Eye (tissue), 1 donor: Measurements from ENCODE around the gene PAPPA2.
A peak's percentile ranks its signal among the peaks of the same experiment; 100 is the strongest.
"Not testable (repeated sequence)": the region's sequence is repeated elsewhere in the genome, so short reads cannot be mapped to it uniquely, and the experiment has no call there.

Source experiments
- DNase-seq: peaks from one replicate; pipeline ENCODE4 v3.0.0-alpha.2; 2015

Gene PAPPA2

GRCh38 chr1:176612791-176613190 is 149.8 kb downstream of the PAPPA2 start:
- no peak for DNase-seq

GRCh38 chr1:176617881-176618280 is 154.9 kb downstream of the PAPPA2 start:
- DNase-seq: no peak

- no peak for DNase-seq
Observed at GRCh38 chr1:176619261-176619660, 156.3 kb downstream of the PAPPA2 start.

GRCh38 chr1:176625365-176625764 is 162.4 kb downstream of the PAPPA2 start:
- no peak for DNase-seq

- DNase-seq: no peak
Observed at GRCh38 chr1:176626572-176627061, 163.6 kb downstream of the PAPPA2 start.

- no peak for DNase-seq
Observed at GRCh38 chr1:176628775-176629174, 165.8 kb downstream of the PAPPA2 start.

- DNase-seq: not testable (repeated sequence)
Observed at GRCh38 chr1:176634733-176635132, 171.8 kb downstream of the PAPPA2 start.

GRCh38 chr1:176638713-176639526 is 175.9 kb downstream of the PAPPA2 start:
- DNase-seq: no peak

- DNase-seq: no peak
Observed at GRCh38 chr1:176643536-176643935, 180.6 kb downstream of the PAPPA2 start.

- no peak for DNase-seq
Observed at GRCh38 chr1:176648556-176648955, 185.6 kb downstream of the PAPPA2 start.

- DNase-seq: peak; percentile 86
Observed at GRCh38 chr1:176656257-176656995, 193.5 kb downstream of the PAPPA2 start.

GRCh38 chr1:176669782-176670181 is 206.8 kb downstream of the PAPPA2 start:
- DNase-seq: no peak

- no peak for DNase-seq
Observed at GRCh38 chr1:176670853-176671252, 207.9 kb downstream of the PAPPA2 start.

GRCh38 chr1:176682830-176683535 is 220.0 kb downstream of the PAPPA2 start:
- DNase-seq: peak; percentile 67

- peak; percentile 85 for DNase-seq
Observed at GRCh38 chr1:176691251-176692228, 228.6 kb downstream of the PAPPA2 start.

GRCh38 chr1:176692431-176692830 is 229.5 kb downstream of the PAPPA2 start:
- no peak for DNase-seq

GRCh38 chr1:176692988-176693696 is 230.2 kb downstream of the PAPPA2 start:
- no peak for DNase-seq

GRCh38 chr1:176693697-176694329 is 230.8 kb downstream of the PAPPA2 start:
- no peak for DNase-seq

GRCh38 chr1:176694713-176695112 is 231.7 kb downstream of the PAPPA2 start:
- no peak for DNase-seq

- no peak for DNase-seq
Observed at GRCh38 chr1:176696109-176696508, 233.1 kb downstream of the PAPPA2 start.

GRCh38 chr1:176696689-176697088 is 233.7 kb downstream of the PAPPA2 start:
- no peak for DNase-seq
